Activated CD4-positive, alpha-beta T cell treated with anti-CD3 and anti-CD28 coated beads, Interleukin-2, Interleukin-4, amounts not matched to agents 100 ng/mL and 50 ng/mL, durations not matched to agents 16 hours and 8 hours (primary cell): ENCODE measurements around the gene TRIM46.
"Not testable (repeated sequence)": the region's sequence is repeated elsewhere in the genome, so short reads cannot be mapped to it uniquely, and the experiment has no call there.

ENCODE experiments used
- DNase-seq: peaks from one replicate; pipeline ENCODE4 v3.0.0-alpha.2; 2020; ENCODE audit warnings: low spot score

TRIM46 gene

GRCh38 chr1:155227261-155228095, 53.8 kb downstream of the TRIM46 start:
- DNase-seq = peak; percentile 100

DNA sequence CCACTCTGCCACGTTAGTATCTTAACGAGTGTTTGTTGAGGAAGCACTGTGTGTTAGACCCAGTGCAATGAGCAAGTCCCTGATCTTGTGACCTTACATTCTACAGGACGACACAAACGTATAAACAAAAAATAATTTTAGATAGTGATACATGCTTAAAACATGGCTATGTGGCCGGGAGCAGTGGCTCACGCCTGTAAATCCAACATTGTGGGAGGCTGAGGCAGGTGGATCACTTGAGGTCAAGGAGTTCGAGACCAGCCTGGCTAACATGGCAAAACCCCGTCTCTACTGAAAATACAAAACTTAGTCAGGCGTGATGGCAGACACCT, 54.4 kb downstream of the TRIM46 start:
- DNase-seq = no peak

- DNase-seq = not testable (repeated sequence)
Measured at GRCh38 chr1:155231302-155231701, 57.7 kb downstream of the TRIM46 start.

DNA sequence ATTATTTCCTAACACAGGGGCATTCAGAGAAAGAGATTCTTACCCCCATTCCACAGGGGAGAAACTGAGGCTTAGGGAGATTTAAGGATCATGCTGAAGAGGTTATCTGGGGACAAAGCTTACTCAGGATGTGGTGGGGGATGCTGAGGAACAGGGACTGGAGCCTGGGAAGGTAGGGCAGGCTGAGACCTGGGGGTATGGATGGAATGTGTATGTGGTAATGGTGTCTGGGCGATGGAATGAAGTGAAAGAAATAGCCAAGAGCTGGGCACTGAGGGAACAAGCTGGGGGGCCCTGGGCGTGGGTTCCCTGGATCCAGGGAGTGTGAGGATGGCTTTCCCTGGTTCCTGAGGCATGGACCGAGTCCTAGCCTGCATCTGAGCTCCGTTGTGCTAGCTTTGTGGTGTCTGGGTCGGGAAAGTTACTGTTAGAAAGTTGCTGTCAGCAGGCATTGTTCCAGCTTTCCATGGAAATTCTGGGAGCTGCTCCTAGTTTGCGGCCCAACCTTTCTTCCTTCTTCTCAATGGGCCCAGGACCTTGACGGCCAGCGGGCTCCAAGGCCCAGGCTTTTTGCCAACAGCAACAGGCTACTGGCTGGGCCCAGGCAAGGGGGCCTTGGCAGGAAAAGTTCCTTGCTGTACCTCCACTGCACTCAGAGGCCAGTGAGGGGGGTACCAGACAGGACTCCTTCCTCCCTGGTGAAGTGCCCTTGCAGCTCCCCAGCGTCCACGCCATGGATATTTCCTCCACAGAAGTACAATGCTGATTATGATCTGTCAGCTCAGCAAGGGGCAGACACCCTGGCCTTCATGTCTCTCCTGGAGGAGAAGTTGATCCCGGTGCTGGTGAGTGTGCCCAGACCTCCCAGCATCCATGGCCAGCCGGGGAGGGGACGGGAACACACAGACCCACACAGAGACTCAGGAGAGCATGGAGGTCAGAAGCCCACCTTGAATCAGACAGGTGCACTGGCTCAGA, 58.6 kb downstream of the TRIM46 start:
- DNase-seq = not testable (repeated sequence)

GRCh38 chr1:155233502-155233901, 59.9 kb downstream of the TRIM46 start:
- DNase-seq = not testable (repeated sequence)
